ENCODE data around the gene SLC9B2. TPM values are rescaled to one million over a fixed set of nuclear protein-coding genes. Genes with fewer than 3 reads are reported as not detected.

Gene SLC9B2
- total and polyA plus RNA-seq, 2 experiments from 2014 or later, result 4.4 to 13.0 TPM

DNA sequence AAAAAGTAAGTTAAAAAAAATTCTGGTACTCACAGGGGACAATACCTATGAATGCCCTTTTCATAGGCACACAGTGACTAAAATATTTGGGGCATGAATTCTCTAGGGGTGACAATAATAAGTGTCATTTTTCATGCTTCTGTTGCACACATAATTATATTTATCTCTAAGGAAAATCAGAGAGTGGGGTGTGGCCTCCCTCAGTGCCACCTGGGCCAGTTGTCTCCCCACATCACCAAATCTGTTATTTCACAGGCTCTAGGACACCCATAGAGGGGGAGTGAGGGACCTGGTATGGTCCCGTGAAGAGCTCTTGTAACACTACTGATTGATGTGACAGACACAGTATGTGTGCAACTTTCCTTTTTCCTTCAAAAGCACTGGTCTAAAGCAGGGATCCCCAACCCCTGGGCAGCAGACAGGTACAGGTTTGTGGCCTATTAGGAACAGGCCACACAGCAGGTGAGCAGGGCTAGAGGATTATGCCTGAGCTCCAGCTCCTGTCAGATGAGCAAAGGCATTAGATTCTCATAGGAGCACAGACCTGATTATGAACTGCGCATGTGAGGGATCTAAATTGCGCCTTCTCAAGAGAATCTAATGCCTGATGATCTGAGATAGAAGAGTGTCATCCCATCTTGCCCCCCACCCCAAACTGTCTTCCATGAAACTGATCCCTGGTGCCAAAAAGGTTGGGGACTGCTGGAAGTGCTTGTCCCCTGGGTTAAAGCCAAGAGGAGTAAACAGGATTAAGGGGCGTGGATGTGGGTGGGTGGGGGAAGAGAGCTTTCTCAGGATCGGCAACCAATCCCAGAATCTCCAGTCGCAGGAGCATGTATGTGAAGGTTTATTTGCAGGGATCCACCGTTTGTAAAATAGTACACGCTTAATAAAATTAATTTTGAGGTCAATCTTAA is 57.9 kb downstream of the SLC9B2 start:
- Histone ChIP-seq H2AFZ (peak overlapping the region; percentile 94), H3F3A (replicated peaks; ENCODE audit: low read depth) (0 out of 2 replicates have a peak, but pooled peaks cover 7% of the 10 kb centered on the region), H3K27me3 (ENCODE audit: insufficient read depth) (no peaks in the 10 kb centered on the region), H3K4me2 (peak overlapping the region; percentile 91), H3K9me2 (ENCODE audit: insufficient read depth) (no peaks in the 10 kb centered on the region), H3K79me2 (replicated peaks; ENCODE audit: insufficient read depth) (no peaks in the 10 kb centered on the region), H3K4me3 (peak overlapping the region; percentile 81), H3K36me3 (ENCODE audit: insufficient read depth) (no peaks in the 10 kb centered on the region), H4K20me1 (replicated peaks; ENCODE audit: insufficient read depth) (no peaks in the 10 kb centered on the region), H3K27ac (ENCODE audit: low read depth) (peak overlapping the region; percentile 98), H3K4me1 (ENCODE audit: insufficient read depth) (no peaks in the 10 kb centered on the region; the same call in 1 of the 2 replicates)
- ATAC-seq (peak; percentile 37), DNase-seq (ENCODE audit: low spot score) (peak; percentile 27)
- H3K36me3 Mint-ChIP-seq (ENCODE audit: low read depth), result peaks cover 8% of the 10 kb centered on the region; the same call in 2 of the 3 replicates
- peak overlapping the region; percentile 86 for H3K4me3 Mint-ChIP-seq
- peak overlapping the region; percentile 98 for H3K27ac Mint-ChIP-seq
- TF ChIP-seq NANOG (IDR thresholded peaks at IDR 0.05; ENCODE audit: borderline replicate concordance), result no peak
- TF ChIP-seq, protein P1, sequence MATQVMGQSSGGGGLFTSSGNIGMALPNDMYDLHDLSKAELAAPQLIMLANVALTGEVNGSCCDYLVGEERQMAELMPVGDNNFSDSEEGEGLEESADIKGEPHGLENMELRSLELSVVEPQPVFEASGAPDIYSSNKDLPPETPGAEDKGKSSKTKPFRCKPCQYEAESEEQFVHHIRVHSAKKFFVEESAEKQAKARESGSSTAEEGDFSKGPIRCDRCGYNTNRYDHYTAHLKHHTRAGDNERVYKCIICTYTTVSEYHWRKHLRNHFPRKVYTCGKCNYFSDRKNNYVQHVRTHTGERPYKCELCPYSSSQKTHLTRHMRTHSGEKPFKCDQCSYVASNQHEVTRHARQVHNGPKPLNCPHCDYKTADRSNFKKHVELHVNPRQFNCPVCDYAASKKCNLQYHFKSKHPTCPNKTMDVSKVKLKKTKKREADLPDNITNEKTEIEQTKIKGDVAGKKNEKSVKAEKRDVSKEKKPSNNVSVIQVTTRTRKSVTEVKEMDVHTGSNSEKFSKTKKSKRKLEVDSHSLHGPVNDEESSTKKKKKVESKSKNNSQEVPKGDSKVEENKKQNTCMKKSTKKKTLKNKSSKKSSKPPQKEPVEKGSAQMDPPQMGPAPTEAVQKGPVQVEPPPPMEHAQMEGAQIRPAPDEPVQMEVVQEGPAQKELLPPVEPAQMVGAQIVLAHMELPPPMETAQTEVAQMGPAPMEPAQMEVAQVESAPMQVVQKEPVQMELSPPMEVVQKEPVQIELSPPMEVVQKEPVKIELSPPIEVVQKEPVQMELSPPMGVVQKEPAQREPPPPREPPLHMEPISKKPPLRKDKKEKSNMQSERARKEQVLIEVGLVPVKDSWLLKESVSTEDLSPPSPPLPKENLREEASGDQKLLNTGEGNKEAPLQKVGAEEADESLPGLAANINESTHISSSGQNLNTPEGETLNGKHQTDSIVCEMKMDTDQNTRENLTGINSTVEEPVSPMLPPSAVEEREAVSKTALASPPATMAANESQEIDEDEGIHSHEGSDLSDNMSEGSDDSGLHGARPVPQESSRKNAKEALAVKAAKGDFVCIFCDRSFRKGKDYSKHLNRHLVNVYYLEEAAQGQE (IDR thresholded peaks at IDR 0.05; ENCODE audit: unreplicated experiment), result no peak
- no peak for TF ChIP-seq EZH2 (IDR thresholded peaks at IDR 0.05; ENCODE audit: low read depth, unreplicated experiment)
- TF ChIP-seq, protein P2, sequence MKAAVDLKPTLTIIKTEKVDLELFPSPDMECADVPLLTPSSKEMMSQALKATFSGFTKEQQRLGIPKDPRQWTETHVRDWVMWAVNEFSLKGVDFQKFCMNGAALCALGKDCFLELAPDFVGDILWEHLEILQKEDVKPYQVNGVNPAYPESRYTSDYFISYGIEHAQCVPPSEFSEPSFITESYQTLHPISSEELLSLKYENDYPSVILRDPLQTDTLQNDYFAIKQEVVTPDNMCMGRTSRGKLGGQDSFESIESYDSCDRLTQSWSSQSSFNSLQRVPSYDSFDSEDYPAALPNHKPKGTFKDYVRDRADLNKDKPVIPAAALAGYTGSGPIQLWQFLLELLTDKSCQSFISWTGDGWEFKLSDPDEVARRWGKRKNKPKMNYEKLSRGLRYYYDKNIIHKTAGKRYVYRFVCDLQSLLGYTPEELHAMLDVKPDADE (IDR thresholded peaks at IDR 0.05), result no peak
- TF ChIP-seq, protein P3, sequence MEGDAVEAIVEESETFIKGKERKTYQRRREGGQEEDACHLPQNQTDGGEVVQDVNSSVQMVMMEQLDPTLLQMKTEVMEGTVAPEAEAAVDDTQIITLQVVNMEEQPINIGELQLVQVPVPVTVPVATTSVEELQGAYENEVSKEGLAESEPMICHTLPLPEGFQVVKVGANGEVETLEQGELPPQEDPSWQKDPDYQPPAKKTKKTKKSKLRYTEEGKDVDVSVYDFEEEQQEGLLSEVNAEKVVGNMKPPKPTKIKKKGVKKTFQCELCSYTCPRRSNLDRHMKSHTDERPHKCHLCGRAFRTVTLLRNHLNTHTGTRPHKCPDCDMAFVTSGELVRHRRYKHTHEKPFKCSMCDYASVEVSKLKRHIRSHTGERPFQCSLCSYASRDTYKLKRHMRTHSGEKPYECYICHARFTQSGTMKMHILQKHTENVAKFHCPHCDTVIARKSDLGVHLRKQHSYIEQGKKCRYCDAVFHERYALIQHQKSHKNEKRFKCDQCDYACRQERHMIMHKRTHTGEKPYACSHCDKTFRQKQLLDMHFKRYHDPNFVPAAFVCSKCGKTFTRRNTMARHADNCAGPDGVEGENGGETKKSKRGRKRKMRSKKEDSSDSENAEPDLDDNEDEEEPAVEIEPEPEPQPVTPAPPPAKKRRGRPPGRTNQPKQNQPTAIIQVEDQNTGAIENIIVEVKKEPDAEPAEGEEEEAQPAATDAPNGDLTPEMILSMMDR (conservative IDR thresholded peaks at IDR 0.05; ENCODE audit: low read depth in 2 of 2), result no peak
- no peak for TF ChIP-seq POLR2AphosphoS5 (IDR thresholded peaks at IDR 0.05; ENCODE audit: low read depth)
- no peak for TF ChIP-seq STAT1 (IDR thresholded peaks at IDR 0.05; ENCODE audit: unreplicated experiment)
- TF ChIP-seq ZNF114 (CRISPR knock-in tag; IDR thresholded peaks at IDR 0.05), result no peak
- no peak for TF ChIP-seq CREB1 (CRISPR knock-in tag; IDR thresholded peaks at IDR 0.05; ENCODE audit: low read depth)
- H3K9me3 Mint-ChIP-seq, result peaks cover 10% of the 10 kb centered on the region
- H3K27me3 Mint-ChIP-seq (ENCODE audit: insufficient read depth, low read depth, poor library complexity), result peaks cover 7% of the 10 kb centered on the region
- H3K4me1 Mint-ChIP-seq, result no peaks in the 10 kb centered on the region
